SW480 (cell line): Measurements from ENCODE around the gene TNFRSF12A.
A peak's percentile ranks its signal among the peaks of the same experiment; 100 is the strongest.
"Not testable (repeated sequence)": the region's sequence is repeated elsewhere in the genome, so short reads cannot be mapped to it uniquely, and the experiment has no call there.

ENCODE experiments used
- DNase-seq: peaks from one replicate; pipeline ENCODE4 v3.0.0-alpha.2; 2016; ENCODE audit warnings: low spot score

Gene TNFRSF12A

DNA sequence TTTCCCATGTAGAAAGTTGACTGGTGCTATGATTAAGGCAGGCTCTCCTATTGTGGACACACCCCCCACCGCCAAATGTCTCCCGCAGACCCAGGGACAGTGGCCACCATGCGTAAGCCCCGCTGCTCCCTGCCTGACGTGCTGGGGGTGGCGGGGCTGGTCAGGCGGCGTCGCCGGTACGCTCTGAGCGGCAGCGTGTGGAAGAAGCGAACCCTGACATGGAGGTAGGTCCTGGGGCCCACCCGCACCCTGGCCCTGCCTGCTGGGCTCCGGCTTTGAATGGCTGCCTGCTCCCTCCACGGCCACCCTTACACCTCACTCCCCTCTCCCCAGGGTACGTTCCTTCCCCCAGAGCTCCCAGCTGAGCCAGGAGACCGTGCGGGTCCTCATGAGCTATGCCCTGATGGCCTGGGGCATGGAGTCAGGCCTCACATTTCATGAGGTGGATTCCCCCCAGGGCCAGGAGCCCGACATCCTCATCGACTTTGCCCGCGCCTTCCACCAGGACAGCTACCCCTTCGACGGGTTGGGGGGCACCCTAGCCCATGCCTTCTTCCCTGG, 29.8 kb downstream of the TNFRSF12A start:
- DNase-seq, result no peak

DNA sequence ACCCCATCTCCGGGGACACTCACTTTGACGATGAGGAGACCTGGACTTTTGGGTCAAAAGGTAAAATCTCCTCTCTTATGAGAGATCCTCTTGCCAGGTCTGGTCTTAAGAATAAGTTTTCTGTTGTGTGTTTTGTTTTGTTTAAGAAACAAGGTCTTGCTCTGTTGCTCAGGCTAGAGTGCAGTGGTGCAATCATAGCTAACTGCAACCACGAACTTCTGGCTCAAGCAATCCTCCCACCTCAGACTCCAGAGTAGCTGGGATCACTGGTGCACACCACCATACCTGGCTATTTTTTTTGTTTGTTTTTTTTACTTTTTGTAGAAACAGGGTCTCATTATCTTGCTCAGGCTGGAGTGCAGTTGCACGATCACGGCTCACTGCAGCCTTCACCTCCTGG, 30.3 kb downstream of the TNFRSF12A start:
- no peak for DNase-seq

DNA sequence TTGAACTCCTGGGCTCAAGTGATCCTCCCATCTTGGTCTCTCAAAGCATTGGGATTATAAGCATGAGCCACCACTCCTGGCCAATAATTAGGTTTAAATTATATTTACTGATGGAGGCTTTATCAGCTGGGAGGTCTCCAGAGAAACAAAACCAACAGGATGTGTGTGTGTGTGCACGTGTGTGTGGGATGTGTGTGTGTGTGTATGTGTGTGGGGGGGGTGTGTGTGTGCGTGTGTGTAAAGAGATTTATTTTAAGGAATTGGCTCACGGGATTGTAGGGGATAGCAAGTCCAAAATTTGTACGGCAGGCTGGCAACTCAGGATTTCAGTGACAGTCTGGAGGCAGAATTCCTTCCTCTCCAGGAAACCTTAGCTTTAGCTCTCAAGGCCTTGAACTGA, 30.8 kb downstream of the TNFRSF12A start:
- DNase-seq, result no peak

DNA sequence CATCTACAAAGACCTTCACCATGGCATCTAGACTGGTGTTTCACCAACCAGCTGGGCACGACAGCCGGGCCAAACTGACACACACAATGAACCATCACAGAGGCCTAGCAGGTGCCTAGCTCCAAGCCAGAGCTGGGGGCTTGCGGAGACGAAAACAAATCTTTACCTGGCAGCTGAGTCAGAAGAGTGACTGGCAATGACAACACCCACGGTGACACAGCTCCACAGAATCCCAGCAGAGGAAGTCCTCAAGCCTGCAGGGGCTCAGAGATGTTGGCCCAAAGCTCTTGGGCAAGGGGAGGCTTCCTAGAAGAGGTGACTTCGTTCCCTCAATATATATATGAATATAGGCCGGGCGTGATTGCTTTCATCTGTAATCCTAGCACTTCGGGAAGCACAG, 31.3 kb downstream of the TNFRSF12A start:
- DNase-seq, result no peak

DNA sequence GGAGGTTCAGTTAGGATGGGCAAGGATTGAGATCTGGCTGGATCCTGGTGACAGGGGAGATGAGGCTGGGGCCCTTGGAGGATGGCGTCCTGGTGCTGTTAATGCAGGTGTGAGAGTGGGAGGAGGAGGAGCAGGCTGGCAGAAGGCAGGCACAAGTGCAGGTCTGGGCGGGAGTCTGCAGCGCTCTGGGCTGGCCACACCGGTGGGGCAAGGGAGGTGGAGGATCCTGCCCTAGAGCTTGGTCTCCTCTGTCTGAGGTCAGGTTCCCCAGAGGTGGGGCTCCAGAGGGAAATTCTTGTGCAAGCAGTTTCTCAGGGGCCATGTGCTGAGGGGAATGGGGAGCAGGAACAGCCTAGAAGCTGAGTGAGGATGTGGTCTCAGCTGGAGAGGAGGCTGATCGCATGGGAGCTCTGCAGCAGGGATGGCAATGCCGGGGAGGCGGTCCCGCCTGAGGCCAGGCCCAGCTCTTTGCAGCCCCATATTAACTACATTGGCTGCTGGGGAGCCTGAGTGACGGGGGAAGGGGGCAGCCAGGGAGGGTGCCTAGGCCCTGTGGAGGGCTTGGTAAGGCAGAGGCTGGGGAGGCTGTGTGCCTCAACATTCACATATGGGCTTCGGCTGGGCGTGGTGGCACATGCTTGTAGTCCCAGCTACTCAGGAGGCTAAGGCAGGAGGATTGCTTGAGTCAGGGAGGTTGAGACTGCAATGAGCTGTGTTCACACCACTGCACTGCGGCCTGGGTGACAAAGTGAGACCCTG, 32.6 kb downstream of the TNFRSF12A start:
- DNase-seq, result not testable (repeated sequence)

DNA sequence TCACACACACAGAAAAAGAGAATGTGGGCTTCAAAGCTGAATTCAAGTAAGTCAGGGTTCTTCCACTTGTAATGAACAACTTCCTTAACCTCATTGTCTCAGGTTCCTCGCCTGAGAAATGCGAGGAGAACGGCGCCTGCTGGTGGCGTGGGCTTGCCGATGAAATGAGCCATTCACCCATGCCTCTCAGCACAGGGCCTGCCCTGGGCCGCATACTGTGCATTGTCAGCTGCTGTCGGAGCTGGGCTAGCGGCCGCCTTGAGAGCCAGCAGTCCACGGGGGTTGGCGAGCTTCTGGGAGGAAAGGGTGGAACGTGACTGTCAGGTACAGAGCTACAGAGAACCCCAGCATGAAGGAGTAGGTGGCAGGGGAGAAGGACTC, 33.2 kb downstream of the TNFRSF12A start:
- DNase-seq, result not testable (repeated sequence)

DNA sequence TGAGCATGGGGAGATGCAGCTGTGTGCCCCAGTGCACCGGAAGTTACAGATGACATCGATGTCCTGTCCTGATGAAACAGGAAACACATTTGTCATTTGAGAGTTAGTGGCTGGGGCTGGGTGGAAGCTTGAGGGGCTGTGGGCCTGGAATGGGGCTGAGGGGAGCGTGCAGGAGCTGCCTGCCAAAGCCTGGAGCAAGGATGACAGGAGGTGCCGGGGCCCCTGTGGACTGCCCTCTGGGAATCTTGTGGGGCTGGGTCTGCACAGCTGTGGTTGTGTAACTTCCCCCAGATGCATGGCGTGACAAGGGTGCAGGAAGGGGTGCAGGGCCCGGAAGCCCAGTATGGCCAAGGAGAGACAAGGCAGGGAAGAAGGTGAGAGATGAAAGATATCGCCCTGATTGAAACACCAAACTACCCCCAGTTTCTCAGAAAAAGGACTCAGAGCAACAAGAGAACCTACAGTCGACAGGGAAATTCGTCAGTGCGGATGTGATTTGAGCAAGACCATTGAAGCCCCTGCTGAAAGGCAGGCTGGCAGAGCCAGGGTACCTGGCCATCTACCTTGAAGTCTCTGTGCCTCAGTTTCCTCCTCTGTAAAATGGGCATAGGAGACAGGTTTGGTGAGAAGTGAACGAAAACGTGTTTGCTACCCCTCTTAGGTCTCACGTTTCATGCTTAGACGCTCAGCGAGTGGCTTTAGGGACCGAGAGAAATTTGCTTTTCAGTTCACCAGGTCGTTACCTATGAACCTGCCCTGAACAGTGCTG, 35.0 kb downstream of the TNFRSF12A start:
- DNase-seq, result no peak

DNA sequence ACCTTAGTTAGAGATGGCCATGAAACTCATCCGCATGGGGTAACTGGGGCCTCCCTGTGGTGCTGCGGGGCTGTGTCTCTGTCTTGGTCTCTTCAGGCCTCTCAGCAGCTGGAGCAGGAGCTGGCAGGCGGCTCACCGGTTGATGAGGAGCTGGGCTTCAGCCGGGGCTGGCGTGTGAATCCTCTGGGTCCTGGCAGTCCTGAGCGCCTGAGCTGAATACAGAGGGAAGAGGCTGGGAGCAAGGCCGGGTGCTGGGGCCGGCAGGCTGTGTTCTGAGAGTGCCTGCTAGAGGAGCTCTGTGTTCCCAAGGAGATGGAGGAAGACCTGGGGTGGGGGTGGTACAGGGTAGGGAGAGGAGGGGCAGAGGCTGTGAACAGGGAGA, 35.6 kb downstream of the TNFRSF12A start:
- not testable (repeated sequence) for DNase-seq

DNA sequence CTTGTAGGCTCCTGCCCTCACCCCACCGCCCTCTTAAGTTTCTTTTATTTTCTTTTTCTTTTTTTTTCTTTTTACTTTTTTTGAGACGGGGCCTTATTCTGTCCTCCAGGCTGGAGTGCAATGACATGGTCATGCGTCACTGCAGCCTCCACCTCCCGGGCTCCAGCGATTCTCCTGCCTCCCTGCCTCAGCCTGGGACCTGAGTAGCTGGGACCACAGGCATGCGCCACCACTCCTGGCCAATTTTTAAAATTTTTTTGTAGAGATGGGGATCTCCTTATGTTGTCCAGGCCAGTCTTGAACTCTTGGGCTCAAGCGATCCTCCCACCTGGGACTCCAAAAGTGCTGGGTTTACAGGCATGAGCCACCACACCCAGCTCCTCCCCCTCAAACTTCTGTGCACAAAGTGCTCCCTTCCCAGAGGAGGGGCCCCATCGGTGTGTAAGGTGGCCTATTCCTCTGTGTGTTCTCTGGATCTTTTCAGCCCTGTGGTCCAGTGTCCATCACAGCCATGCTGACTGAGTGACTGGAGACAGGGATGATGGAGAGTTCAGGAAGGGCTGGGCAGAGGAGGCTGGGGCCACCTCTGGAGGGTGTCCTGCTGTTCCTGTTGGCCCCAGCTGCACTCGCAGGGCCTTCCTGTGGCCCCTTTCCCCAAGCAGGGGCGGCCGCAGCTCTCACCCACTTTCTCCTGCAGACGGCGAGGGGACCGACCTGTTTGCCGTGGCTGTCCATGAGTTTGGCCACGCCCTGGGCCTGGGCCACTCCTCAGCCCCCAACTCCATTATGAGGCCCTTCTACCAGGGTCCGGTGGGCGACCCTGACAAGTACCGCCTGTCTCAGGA, 36.4 kb downstream of the TNFRSF12A start:
- DNase-seq, result no peak

DNA sequence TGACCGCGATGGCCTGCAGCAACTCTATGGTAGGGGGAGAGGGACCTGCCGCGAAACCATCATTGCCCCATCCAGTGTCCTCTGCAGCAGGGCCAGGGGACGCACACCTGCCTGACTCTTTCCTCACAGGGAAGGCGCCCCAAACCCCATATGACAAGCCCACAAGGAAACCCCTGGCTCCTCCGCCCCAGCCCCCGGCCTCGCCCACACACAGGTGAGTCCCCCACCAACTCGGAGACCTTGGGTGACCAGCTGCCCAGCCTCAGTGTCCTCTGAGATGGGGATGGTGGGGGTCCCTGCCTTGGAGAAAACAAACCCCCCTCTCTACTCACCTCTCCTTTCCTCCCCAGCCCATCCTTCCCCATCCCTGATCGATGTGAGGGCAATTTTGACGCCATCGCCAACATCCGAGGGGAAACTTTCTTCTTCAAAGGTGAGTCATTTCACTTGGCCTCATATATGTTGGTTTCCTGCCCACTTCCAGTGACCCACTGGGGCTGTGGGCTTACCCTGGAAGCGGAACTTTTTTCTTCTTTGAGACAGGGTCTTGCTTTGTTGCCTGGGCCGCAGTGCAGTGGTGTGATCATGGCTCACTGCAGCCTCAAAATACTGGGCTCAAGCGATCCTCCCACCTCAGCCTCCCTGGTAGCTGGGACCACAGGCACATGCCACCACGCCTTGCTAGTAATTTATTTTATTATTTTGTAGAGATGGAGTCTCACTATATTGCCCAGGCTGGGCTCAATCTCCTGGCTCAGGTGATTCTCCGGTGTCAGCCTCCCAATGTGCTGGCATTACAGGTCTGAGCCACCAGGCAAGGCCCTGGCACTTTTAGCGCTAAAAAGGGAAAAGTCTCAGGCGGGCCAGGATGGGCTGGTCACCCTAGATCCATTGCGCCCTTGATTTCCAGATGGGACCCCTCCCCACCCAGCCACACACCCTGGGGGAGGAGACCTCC, 37.3 kb downstream of the TNFRSF12A start:
- no peak for DNase-seq

DNA sequence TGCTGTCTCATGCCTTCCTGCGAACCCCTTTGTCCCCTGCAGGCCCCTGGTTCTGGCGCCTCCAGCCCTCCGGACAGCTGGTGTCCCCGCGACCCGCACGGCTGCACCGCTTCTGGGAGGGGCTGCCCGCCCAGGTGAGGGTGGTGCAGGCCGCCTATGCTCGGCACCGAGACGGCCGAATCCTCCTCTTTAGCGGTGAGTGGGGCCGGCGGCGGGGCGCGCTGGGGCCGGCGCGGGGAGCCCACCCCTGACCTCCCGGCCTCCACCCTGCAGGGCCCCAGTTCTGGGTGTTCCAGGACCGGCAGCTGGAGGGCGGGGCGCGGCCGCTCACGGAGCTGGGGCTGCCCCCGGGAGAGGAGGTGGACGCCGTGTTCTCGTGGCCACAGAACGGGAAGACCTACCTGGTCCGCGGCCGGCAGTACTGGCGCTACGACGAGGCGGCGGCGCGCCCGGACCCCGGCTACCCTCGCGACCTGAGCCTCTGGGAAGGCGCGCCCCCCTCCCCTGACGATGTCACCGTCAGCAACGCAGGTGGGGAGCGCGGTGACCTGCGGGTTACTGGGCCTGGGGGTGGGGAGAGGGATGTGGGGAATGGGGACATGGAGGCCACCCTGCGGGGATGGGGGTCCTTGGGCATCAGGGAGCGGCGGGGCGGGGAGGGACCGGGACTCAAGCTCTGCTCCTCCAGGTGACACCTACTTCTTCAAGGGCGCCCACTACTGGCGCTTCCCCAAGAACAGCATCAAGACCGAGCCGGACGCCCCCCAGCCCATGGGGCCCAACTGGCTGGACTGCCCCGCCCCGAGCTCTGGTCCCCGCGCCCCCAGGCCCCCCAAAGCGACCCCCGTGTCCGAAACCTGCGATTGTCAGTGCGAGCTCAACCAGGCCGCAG, 38.2 kb downstream of the TNFRSF12A start:
- DNase-seq, result no peak

DNA sequence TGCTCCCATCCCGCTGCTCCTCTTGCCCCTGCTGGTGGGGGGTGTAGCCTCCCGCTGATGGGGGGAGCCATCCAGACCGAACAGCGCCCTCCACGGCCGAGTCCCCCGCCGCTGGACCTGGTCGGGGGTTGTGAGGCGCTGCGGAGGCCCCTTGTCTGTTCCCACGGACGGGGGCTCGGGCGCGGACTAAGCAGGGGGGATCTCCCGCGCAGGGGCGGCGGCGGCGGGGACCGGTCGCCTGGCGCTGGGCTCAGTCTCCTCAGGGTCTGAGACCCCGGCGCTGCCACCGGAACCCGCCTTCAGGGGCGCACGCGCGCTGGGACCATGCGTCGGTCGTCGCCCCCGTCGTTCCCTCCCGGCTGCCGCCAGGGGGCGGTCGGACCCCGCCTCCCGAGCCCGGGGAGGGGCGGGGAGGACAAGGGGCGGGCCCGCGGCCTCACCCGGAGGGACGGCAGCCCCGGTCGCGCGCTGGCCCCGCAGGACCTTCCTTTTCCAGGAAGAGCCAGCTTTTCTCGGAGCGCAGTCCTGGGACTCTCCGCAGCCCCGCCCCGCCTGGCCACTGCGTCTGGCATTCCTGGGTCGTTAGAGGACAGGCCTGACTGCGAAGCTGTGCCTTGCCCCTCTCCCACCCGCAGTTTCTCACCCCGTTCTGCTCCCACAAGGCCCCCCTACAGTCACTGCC, 39.0 kb downstream of the TNFRSF12A start:
- DNase-seq, result peak; percentile 78

DNA sequence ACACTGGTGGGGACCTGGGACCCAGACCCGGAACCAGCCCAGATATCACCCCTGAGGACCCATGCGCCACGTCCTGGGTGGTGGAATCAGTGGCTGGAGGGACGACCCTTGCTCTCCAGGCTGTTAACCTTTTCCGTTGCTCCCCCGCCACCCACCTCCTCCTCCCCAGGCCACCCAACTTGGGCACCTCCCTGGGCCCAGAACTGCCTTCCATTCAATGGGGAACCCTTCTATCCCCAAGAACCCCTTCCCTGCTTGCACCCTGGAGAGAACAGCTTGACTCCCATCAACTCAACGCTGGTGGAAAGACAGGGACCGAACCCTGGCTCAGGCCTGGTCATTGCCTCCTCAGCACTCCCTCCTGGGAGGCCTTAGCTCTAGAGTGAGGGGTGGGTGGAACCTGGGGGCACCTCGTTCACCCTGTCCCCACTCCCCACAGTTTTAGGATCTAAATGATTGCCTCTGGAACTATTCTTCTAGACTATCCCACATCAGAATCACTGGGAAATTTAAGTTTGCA, 39.6 kb downstream of the TNFRSF12A start:
- no peak for DNase-seq

DNA sequence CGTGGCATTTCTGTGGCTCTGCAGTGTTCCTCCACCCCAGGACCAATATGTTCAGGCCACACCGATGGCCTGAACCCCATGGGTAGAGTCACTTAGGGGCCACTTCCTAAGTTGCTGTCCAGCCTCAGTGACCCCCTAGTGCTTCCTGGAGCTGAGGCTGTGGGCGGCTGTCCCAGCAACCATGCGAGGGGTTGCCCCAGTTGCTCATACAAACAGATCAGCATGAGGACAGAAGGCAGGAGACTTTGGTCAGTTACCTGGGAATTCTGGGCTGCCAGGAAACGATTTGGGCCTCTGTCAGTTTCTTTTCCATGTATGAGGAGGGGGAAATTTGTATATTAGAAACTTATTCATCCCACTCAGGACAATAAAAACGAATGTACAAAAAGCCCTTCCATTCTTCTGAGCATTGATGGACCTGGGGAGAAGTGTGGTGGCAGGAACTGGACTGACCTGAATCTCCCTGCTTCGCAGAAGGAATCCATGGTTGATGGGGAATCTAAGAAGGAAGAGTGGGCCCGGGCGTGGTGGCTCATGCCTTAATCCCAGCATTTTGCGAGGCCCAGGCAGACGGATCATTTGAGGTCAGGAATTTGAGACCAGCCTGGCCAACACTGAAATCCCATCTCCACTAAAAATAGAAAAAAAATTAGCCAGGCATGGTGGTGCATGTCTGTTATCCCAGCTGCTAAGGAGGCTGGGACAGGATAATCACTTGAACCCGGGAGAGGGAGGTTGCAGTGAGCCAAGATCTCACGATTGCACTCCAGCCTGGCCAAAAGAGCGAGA, 40.4 kb downstream of the TNFRSF12A start:
- DNase-seq, result no peak

DNA sequence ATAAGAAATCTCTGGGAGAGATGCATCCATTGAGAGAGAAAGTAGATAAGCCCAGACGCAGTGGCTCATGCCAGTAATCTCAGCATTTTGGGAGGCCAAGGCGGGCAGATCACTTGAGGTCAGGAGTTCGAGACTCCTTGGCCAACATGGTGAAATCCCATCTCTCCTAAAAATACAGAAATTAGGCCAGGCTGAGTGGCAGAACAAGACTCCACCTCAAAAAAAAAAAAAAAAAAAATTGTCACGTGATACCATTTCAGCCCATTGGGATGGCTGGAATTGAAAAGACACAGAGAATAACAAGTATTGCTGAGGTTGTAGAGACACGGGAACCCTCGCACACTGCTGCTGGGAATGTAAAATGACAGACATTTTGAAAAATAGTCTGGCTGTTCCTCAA, 42.4 kb downstream of the TNFRSF12A start:
- DNase-seq, result no peak

DNA sequence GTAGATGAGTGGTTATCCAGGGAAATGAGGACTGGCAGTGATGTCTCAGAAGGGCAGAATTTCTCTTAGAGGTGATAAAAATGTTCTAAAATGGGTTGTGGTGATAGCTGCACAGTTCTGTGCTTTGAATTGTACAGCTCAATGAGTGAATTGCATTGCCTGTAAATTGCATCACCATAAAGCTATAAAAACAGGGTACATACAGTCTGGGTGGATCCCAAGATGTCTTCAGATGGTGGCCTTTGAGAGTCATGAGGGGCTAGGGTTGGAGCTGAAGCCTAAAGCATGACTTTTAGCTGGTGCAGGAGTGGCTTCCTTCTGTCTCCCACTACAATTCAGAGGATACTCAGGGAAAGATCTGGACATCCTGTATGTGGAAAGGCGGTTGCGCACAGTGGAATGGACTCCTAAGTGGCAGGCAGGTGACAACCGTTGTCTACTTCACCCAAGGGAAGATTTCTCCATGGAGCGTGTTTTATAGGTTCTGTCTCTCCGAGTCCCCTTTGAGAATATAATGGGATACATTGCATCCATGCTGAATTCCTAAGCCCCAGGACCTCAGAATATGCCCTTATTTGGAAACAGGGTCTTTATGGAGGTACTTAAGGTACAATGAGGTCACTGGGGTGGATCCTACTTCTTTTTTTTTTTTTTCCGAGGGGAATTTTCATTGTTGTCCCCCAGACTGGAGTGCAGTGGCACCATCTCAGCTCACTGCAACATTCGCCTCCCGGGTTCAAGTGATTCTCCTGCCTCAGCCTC, 43.6 kb downstream of the TNFRSF12A start:
- peak; percentile 8 for DNase-seq

DNA sequence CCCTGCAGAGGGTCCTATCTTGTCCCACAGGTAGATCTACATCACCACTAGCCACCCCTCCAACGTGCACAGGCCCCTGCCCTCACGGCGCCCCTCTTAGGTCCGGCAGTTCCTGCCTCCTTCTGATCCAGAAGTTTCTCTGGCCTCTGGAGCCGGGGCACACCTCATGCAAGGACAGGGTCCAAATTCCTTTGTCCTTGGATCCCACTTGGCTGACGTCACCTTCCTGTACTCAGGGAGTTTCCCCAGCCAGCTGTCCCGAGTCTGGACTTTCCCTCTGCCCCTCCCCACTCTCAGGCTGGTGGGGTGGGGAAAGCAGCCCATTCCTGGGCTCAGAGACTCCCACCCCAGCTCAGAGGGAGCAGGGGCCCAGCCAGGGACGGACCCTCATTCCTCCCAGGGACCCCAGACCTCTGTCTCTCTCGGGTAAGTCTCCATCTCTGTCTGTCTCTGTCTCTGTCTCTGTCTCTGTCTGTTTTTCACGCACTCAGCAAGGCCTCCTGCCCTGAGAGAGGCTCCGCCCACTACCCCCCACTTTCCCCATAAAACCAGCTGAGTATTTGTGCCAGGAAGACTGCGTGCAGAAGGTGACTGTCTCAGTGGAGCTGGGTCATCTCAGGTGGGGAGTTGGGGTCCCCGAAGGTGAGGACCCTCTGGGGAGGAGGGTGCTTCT, 45.0 kb downstream of the TNFRSF12A start, which contains the start of gene IL32:
Gene IL32, plus strand, starts transcription at position 572 of the 673 bp plus-strand sequence. CDS start 172 bp downstream, outside the sequence.
- peak; percentile 58 for DNase-seq
